Activated CD4-positive, alpha-beta T cell treated with anti-CD3 and anti-CD28 coated beads, Interleukin-2, Interleukin-4, amounts not matched to agents 100 ng/mL and 50 ng/mL, durations not matched to agents 16 hours and 8 hours (primary cell): ENCODE measurements around the gene TTC3.

ENCODE experiments used
- DNase-seq: peaks from one replicate; pipeline ENCODE4 v3.0.0-alpha.2; 2020; ENCODE audit warnings: low spot score

TTC3 gene

DNA sequence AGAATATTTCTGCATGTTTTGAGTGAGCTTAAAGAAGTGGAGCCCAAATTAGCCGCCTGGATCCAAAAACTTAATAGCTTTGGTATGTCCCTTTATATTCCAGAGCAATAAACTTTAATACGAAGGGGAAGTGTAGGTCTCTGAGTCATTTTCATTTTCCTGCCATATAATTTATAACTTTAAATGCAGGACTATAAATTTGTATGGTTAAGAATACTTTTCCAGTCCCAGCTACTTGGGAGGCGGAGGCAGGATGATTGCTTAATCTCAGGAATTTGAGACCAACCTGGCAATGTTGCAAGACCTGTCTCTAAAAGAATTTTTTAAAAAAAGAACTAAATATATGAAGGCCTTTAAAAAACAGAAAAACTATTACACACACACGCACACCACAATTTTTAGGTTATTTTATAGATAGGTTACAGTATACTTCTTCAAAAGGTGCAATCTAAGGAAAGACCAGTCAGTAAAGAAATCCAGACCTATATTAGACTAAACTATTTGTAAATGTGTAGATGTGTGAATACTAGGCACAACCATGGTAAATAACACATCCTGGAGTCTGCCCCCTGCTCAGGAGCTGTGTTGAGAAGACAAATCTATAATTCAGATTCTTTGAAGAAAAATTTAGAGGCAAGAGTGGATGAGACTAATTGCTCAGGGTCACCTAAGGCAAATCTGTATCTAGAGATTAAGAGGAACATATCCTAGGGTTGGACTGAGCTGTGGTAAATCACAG, 80.3 kb downstream of the TTC3 start:
- DNase-seq, result no peak

- no peak for DNase-seq
Observed at GRCh38 chr21:37153935-37154350, 80.9 kb downstream of the TTC3 start.

DNA sequence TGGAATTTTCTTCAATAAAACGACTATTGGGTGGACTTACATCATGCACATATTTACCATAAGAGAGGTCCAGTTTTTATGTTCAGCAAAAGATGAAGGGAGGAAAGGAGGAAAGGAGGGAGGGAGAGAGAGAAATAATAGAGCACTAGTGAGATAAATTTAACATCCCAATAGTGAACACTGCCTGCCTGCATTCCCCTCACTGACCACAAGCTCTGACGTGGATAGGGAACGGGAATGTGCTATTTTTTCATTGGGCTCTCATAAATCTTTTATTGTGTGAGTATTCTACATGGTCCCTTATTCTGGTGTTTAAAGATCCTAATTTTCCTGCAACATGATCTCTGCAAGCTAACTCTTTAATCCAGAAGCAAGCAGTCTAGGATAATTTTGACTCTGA, 82.1 kb downstream of the TTC3 start:
- no peak for DNase-seq

GRCh38 chr21:37157938-37158337, 84.9 kb downstream of the TTC3 start:
- DNase-seq, result no peak

GRCh38 chr21:37159053-37159776, 86.2 kb downstream of the TTC3 start:
- DNase-seq, result peak; percentile 69

DNA sequence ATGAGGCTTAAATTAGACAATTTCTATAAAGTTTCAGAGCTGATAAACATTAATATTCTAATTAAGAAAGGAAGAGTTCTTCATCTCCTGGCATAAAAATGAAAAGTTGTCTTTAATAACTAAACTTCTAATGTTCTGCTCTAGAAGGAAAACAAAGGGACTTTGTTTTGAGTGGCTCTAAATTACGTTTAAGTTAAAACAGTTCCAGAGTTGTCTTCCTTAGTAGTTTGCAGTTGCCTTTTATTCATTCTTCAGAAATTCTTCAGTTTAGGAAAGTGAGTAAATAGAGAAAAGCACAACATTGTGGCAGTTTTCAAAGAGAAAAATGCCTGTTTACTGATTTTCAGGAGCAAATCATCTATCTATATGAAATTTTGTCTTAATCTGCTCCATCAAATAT, 86.9 kb downstream of the TTC3 start:
- no peak for DNase-seq

GRCh38 chr21:37164742-37165141, 91.7 kb downstream of the TTC3 start:
- no peak for DNase-seq

- no peak for DNase-seq
Observed at GRCh38 chr21:37165586-37165985, 92.5 kb downstream of the TTC3 start.

GRCh38 chr21:37166733-37167132, 93.7 kb downstream of the TTC3 start:
- DNase-seq, result no peak

GRCh38 chr21:37168666-37169065, 95.6 kb downstream of the TTC3 start:
- DNase-seq, result no peak

DNA sequence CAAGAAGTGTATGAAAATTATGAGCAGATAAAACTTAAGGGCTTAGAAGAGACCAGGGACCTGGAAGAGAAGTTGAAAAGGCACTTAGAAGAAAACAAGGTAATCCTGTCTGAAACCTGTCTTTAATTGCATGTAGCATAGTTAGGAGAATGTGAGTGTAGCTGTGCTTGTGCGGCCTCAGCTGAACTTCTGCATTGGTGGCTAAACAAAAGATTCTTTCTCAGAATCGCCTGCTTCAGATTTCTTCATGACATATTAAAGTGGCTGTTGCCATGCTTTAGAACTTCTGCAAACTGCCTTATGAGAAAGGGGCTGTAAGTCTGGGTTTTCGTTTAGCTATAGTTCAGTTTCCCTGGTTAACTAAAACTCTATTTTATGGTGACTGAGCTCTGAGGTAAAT, 99.6 kb downstream of the TTC3 start:
- DNase-seq, result no peak

DNA sequence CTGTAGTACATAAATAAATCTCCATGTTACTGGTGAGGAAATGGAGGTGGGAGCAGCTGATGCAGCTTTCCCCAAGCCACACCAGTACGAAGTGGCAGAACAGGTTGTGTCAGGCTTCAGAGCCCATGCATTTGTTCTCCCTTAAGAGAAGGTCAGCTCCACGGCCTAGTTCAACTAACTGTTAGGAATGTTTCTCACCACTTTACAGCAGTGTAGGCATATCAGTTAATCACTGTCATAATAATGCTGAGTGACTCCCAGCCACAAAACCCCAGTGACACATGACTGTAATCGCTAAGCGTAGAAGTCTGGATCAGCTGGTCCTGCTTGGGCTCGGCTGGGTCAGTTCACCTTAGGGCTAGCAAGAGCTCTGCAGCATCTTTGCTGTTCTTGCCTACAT, 103.7 kb downstream of the TTC3 start:
- DNase-seq, result no peak

DNA sequence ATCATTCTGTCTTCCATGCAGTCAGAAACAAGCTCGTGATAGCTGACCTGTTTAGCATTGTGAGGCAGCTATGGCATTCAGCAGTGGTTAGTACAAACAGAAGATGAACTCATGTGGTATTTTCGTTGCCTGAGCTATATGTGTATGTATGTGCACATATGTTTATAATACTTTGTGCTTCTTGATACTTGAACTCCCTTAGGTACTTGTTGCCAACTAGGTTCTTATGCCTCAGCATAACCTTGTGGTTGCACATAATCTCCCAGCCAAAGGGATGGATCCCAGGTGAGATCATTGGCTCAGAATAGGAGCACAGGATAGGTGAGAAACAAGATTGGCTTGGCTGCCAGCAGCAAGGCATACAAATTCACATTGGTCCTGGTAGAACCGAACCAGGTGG, 108.0 kb downstream of the TTC3 start:
- no peak for DNase-seq

GRCh38 chr21:37182222-37182621, 109.2 kb downstream of the TTC3 start:
- no peak for DNase-seq

DNA sequence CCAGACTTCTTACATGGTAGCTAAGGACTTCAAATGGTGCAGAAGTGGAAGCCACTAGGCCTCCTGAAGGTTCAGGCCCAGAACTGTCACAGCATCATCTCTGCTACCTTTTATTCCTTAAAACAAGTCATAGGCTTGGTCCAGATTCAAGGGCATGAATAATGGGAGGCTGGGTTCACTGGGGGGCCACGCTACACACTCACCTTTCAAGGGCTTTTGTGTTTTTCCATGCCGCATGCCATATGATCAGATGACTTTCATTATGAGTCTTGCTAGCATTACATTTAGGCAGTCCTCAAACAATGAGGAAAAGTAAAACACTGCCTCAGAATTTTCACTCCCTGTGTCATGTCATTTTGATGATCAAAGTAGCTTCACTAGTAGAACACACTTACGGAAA, 110.7 kb downstream of the TTC3 start:
- no peak for DNase-seq

GRCh38 chr21:37184784-37185593, 111.9 kb downstream of the TTC3 start:
- peak; percentile 12 for DNase-seq

GRCh38 chr21:37186983-37187382, 113.9 kb downstream of the TTC3 start:
- DNase-seq, result no peak

- DNase-seq, result no peak
Observed at GRCh38 chr21:37188825-37189224, 115.8 kb downstream of the TTC3 start.

- no peak for DNase-seq
Observed at GRCh38 chr21:37192019-37192418, 119.0 kb downstream of the TTC3 start.

- no peak for DNase-seq
Observed at GRCh38 chr21:37193006-37193405, 120.0 kb downstream of the TTC3 start.

GRCh38 chr21:37193676-37194075, 120.6 kb downstream of the TTC3 start:
- DNase-seq, result no peak

- no peak for DNase-seq
Observed at GRCh38 chr21:37195059-37195458, 122.0 kb downstream of the TTC3 start.

DNA sequence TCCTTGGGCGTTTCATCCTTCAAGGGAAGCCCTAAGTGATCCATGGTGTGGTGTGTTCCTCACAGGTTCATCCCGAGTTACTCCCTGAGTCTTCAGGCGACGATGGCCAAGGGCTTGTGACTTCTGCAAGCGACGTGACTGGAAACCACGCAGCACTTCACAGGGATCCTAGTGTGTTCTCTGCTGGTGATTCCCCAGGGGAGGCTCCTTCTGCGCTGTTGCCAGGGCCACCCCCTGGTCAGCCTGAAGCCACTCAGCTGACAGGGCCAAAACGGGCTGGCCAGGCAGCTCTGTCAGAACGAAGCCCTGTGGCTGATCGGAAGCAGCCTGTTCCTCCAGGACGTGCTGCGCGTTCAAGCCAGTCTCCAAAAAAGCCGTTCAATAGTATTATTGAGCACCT, 122.6 kb downstream of the TTC3 start:
- DNase-seq, result no peak
